Measurements from ENCODE around the gene SIPA1L3. TPM values are rescaled to one million over a fixed set of nuclear protein-coding genes. Genes with fewer than 3 reads are reported as not detected.

SIPA1L3 gene
- total and polyA plus RNA-seq, 10 of the 15 experiments (the other 5 are each of a cell fraction or from before 2014, with no cell fraction given) = 0.24 to 66.2 (median 19.1) TPM

DNA sequence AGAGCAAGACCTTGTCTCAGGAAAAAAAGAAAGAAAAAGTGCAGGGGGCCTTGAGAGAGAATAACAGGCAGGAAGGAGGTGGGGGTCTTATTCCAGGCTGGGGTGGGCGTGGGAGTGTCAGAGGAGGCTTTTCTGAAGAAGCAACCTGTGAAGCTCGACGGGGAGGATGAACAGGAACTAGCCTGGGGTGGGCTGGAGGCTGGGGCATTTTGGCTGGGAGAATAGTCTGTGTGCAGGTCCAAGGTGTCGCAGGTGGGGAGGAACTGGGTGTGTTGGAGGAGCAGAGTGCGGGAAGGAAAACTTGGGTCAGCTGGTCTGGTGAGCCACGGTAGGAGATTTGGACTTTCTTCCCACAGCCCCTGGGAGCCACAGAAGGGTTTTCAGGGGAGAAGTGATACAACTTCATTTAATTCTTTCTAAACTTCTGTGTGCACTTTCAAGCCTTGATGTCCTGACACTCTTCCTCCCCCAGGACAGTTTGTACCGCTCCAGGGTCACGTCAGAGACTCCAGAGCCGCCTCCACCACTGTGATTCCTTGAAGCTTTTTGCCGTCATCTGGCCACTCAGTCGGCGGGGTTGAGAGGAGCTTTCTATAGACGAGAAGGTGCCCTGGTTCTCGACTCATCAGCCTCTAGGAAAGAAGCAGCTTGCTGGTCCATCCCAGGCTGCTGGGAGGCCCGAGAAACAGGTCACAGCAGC is 138.7 kb downstream of the SIPA1L3 start:
- Histone ChIP-seq H3K4me1 (ENCODE audit: control insufficient read depth, insufficient read depth, low read length) (peaks cover 58% of the 10 kb centered on the region), H3K36me3 (ENCODE audit: control insufficient read depth in 2 of 2, insufficient read depth in 2 of 2, low read length in 1 of 2) (peaks cover 0 to 2% of the 10 kb centered on the region in 2 experiments; a peak in 1 of 4 replicates), H2AFZ (ENCODE audit: control insufficient read depth, low read depth, low read length) (no peak overlapping the region; the same call in 1 of the 2 replicates), H3K9me3 (replicated peaks; ENCODE audit: control insufficient read depth, insufficient read depth, low read length) (peaks cover 3% of the 10 kb centered on the region; the same call in 2 of the 3 replicates), H4K20me1 (ENCODE audit: control insufficient read depth, insufficient read depth) (no peaks in the 10 kb centered on the region), H3K4me3 (peak overlapping the region; percentile 22; the same call in 1 of the 2 replicates), H3K4me2 (ENCODE audit: control insufficient read depth, insufficient read depth) (peak overlapping the region; percentile 96), H3K79me2 (ENCODE audit: control insufficient read depth, insufficient read depth, low read length) (peaks cover 51% of the 10 kb centered on the region), H3K27me3 (replicated peaks in 1 of 2; ENCODE audit: control insufficient read depth in 2 of 2, insufficient read depth in 2 of 2, low read length in 1 of 2) (no peaks in the 10 kb centered on the region), H3K9ac (ENCODE audit: control insufficient read depth, insufficient read depth, low read length) (peak overlapping the region; percentile 87), H3K27ac (ENCODE audit: control insufficient read depth, insufficient read depth) (peak overlapping the region; percentile 99)
- intact Hi-C loops (cut with micrococcal nuclease; ENCODE audit: unreplicated experiment) = loop anchor here (5.0 kb wide), 1 partner anchor 83 kb away; no protein-coding TSS in a partner anchor
- TSS peak; percentile 71 for BruUV-seq (replicated peaks)
- ChIA-PET CTCF (interaction anchor here (0.6 to 10.7 kb wide), 10 partner anchors 9 to 316 kb away, joined by 3 to 138 read pairs (median 4); partner anchors contain the start of genes SIPA1L3 and WDR87), SMC1A (ENCODE audit: uncharacterized antibody, unreplicated experiment) (interaction anchor here (1.0 to 10.3 kb wide), 10 partner anchors 10 to 141 kb away, joined by 3 to 119 read pairs (median 6); partner anchors contain the start of genes SIPA1L3 and WDR87), POLR2A (interaction anchor here (0.8 to 4.5 kb wide), 7 partner anchors 11 to 138 kb away, joined by 3 to 25 read pairs (median 3); partner anchors contain the start of genes SIPA1L3 and WDR87), RAD21 (ENCODE audit: unreplicated experiment) (interaction anchor here (1.0 to 9.8 kb wide), 12 partner anchors 11 to 143 kb away, joined by 3 to 122 read pairs (median 16); partner anchors contain the start of genes SIPA1L3 and WDR87)
- in situ Hi-C loops (cut with MboI) = loop anchor here (5.0 kb wide), 1 partner anchor 133 kb away; no protein-coding TSS in a partner anchor
- TF ChIP-seq PAX5 (IDR thresholded peaks at IDR 0.05; ENCODE audit: borderline replicate concordance, low read depth, low read length) = 0 out of 2 replicates have a peak, but pooled peaks have one; percentile 4
- TF ChIP-seq POLR2AphosphoS5 (IDR thresholded peaks at IDR 0.05; ENCODE audit: low read length) = 0 out of 2 replicates have a peak, but pooled peaks have one; percentile 32
- TF ChIP-seq CHD2 (IDR thresholded peaks at IDR 0.05; ENCODE audit: borderline replicate concordance, low read depth, low read length) = no peak
- TF ChIP-seq, protein P1, sequence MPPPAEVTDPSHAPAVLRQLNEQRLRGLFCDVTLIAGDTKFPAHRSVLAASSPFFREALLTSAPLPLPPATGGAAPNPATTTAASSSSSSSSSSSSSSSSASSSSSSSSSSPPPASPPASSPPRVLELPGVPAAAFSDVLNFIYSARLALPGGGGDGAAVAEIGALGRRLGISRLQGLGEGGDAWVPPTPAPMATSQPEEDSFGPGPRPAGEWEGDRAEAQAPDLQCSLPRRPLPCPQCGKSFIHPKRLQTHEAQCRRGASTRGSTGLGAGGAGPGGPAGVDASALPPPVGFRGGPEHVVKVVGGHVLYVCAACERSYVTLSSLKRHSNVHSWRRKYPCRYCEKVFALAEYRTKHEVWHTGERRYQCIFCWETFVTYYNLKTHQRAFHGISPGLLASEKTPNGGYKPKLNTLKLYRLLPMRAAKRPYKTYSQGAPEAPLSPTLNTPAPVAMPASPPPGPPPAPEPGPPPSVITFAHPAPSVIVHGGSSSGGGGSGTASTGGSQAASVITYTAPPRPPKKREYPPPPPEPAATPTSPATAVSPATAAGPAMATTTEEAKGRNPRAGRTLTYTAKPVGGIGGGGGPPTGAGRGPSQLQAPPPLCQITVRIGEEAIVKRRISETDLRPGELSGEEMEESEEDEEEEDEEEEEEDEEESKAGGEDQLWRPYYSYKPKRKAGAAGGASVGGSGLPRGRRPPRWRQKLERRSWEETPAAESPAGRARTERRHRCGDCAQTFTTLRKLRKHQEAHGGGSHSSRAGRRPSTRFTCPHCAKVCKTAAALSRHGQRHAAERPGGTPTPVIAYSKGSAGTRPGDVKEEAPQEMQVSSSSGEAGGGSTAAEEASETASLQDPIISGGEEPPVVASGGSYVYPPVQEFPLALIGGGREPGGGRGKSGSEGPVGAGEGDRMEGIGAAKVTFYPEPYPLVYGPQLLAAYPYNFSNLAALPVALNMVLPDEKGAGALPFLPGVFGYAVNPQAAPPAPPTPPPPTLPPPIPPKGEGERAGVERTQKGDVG (CRISPR knock-in tag; IDR thresholded peaks at IDR 0.05) = no peak
- TF ChIP-seq SMARCA5 (IDR thresholded peaks at IDR 0.05) = peak; percentile 90
- 0 out of 2 replicates have a peak, but pooled peaks have one; percentile 23 for TF ChIP-seq SPI1 (IDR thresholded peaks at IDR 0.05; ENCODE audit: borderline replicate concordance, insufficient read depth, low read depth, low read length)
- TF ChIP-seq ZZZ3 (IDR thresholded peaks at IDR 0.05; ENCODE audit: control insufficient read depth, insufficient read length, low read depth) = no peak
- peak in 1 of 2 experiments; percentile 13; a peak in 1 of 3 replicates for TF ChIP-seq EGR1 (IDR thresholded peaks at IDR 0.05; ENCODE audit: borderline replicate concordance in 1 of 2, low read depth in 2 of 2, low read length in 2 of 2)
- DNase-seq (ENCODE audit: low read depth, low spot score) (no peak), ATAC-seq (no peak), FAIRE-seq (no peak)
- WGBS (ENCODE audit: insufficient coverage, insufficient replicate concordance, low lambda C conversion rate, missing lambda C conversion rate) = 38% methylated on average over 15 of the region's 15 CpGs

Measured in GM12878 (cell line).